Colonic mucosa (tissue), 4 donors: ENCODE measurements around the gene SLC25A5. TPM values are rescaled to one million over a fixed set of nuclear protein-coding genes. Genes with fewer than 3 reads are reported as not detected.
"Not testable (repeated sequence)": the region's sequence is repeated elsewhere in the genome, so short reads cannot be mapped to it uniquely, and the experiment has no call there.

Source experiments
- DNase-seq: peaks from one replicate; pipeline ENCODE4 v3.0.0-alpha.2; 2020
- H3K27ac ChIP-seq: fragments of 200-600 bp; one replicate; pipeline ENCODE4 v1.8.0; 2021
- H3K27me3 ChIP-seq: fragments of 200-600 bp; one replicate; pipeline ENCODE4 v1.8.0; 2021
- H3K36me3 ChIP-seq: fragments of 200-600 bp; one replicate; pipeline ENCODE4 v1.8.0; 2021
- H3K4me1 ChIP-seq: fragments of 200-600 bp; one replicate; pipeline ENCODE4 v1.8.0; 2021; ENCODE audit warnings: mild to moderate bottlenecking
- H3K4me3 ChIP-seq: fragments of 200-600 bp; one replicate; pipeline ENCODE4 v1.8.0; 2021
- H3K9ac ChIP-seq, 2 donors: one replicate each; pipeline ENCODE4 v1.7.0; 2013; ENCODE audit warnings: control low read depth in 2 of 2, low read depth in 2 of 2, low read length in 2 of 2
- H3K9me3 ChIP-seq: fragments of 200-600 bp; one replicate; pipeline ENCODE4 v1.8.0; 2021
- CTCF ChIP-seq: fragments of 200-600 bp; IDR thresholded peaks from one replicate; pipeline ENCODE4 v1.8.0; 2022; ENCODE audit warnings: antibody characterized with exemption, mild to moderate bottlenecking
- intact Hi-C: fragments of 100-400 bp; cut with DNase I; formaldehyde crosslinking; loops from one replicate; pipeline ENCODE4 v1.14.1; 2022
- total RNA-seq, 2 donors: library from RNA; stranded (reverse); fragmentation: NEBNext Ultra II Directional in 1 of 2; extraction: Animal tissue kit (Norgen Biotek cat#: 25700) in 1 of 2; gene quantifications; one replicate each; pipeline ENCODE4 v1.2.1, GENCODE V29; 2021
- donor health status: healthy.
- donor health status: DM: no; HTN: no; CAD: no.
- donor health status: DM: no; HTN: no; CAD: no.

The SLC25A5 gene
- total RNA-seq, 2 donors from 2014 or later, result 1,091 to 1,162 TPM

GRCh38 chrX:119501511-119502148, 33.4 kb downstream of the SLC25A5 start:
- H3K27me3 ChIP-seq, result no peaks in the 10 kb centered on the region
- H3K36me3 ChIP-seq, result no peaks in the 10 kb centered on the region
- peak; percentile 42 for DNase-seq
- no peak for TF ChIP-seq CTCF
- no peaks in the 10 kb centered on the region for H3K4me1 ChIP-seq
- intact Hi-C loops, result no loop called here
- H3K27ac ChIP-seq, result peak overlapping the region; percentile 81
- H3K4me3 ChIP-seq, result no peak overlapping the region
- H3K9me3 ChIP-seq, result no peaks in the 10 kb centered on the region
- peak overlapping the region in 1 of 2 donors; percentile 31 for H3K9ac ChIP-seq

- Histone ChIP-seq H3K9ac (peak overlapping the region in 1 of 2 donors; percentile 31), H3K27me3 (no peaks in the 10 kb centered on the region), H3K27ac (peak overlapping the region; percentile 81), H3K4me1 (no peaks in the 10 kb centered on the region), H3K4me3 (no peak overlapping the region), H3K9me3 (no peaks in the 10 kb centered on the region), H3K36me3 (no peaks in the 10 kb centered on the region)
- intact Hi-C loops, result no loop called here
- peak; percentile 83 for DNase-seq
- no peak for TF ChIP-seq CTCF
These were observed 34.7 kb downstream of the SLC25A5 start for GRCh38 chrX:119502727-119503483.

GRCh38 chrX:119503484-119503861, 35.2 kb downstream of the SLC25A5 start:
- TF ChIP-seq CTCF, result no peak
- peak overlapping the region in 1 of 2 donors; percentile 31 for H3K9ac ChIP-seq
- no peak overlapping the region for H3K4me3 ChIP-seq
- peak; percentile 65 for DNase-seq
- intact Hi-C loops, result no loop called here
- H3K36me3 ChIP-seq, result no peaks in the 10 kb centered on the region
- H3K27ac ChIP-seq, result peak overlapping the region; percentile 81
- H3K27me3 ChIP-seq, result no peaks in the 10 kb centered on the region
- H3K4me1 ChIP-seq, result no peaks in the 10 kb centered on the region
- H3K9me3 ChIP-seq, result no peaks in the 10 kb centered on the region

- H3K27me3 ChIP-seq, H3K4me1 ChIP-seq, H3K4me3 ChIP-seq, intact Hi-C loops, H3K9me3 ChIP-seq, H3K27ac ChIP-seq, H3K36me3 ChIP-seq, DNase-seq, H3K9ac ChIP-seq: not testable (repeated sequence)
These were observed 36.9 kb downstream of the SLC25A5 start for GRCh38 chrX:119505145-119505544.

GRCh38 chrX:119505945-119506344, 37.7 kb downstream of the SLC25A5 start:
- intact Hi-C loops, result no loop called here
- Histone ChIP-seq H3K9me3 (no peaks in the 10 kb centered on the region), H3K27me3 (no peaks in the 10 kb centered on the region), H3K4me1 (no peaks in the 10 kb centered on the region), H3K36me3 (no peaks in the 10 kb centered on the region), H3K27ac (peak overlapping the region; percentile 40), H3K4me3 (no peak overlapping the region), H3K9ac (no peak overlapping the region)
- peak; percentile 77 for DNase-seq
- no peak for TF ChIP-seq CTCF

GRCh38 chrX:119507206-119507605, 39.0 kb downstream of the SLC25A5 start:
- no peaks in the 10 kb centered on the region for H3K4me1 ChIP-seq
- no peak for TF ChIP-seq CTCF
- no peaks in the 10 kb centered on the region for H3K36me3 ChIP-seq
- no peaks in the 10 kb centered on the region for H3K9me3 ChIP-seq
- H3K27ac ChIP-seq, result no peak overlapping the region
- DNase-seq, result no peak
- no peak overlapping the region for H3K4me3 ChIP-seq
- H3K9ac ChIP-seq, result no peak overlapping the region
- no peaks in the 10 kb centered on the region for H3K27me3 ChIP-seq
- intact Hi-C loops, result no loop called here
